Smooth muscle cell (in vitro differentiated cells): Measurements from ENCODE around the gene ADH6. TPM values are rescaled to one million over a fixed set of nuclear protein-coding genes. Genes with fewer than 3 reads are reported as not detected.

ENCODE experiments used
- polyA plus RNA-seq: library from polyadenylated mRNA; unstranded; fragments of >200 nt; fragmentation: Nextera tagmentation; extraction: Ambion mirVana; gene quantifications from 2 replicates; pipeline ENCODE4 v1.2.1, GENCODE V29; 2016
- total RNA-seq: library from RNA; depleted of rRNA; stranded (reverse); fragments of >200 nt; gene quantifications from 2 replicates; pipeline ENCODE4 v1.2.3, GENCODE V29; 2014

Gene ADH6
- total and polyA plus RNA-seq, 2 experiments from 2014 or later: 0.15 TPM; not detected in 1

Other genes starting within 250 kb of the ADH6 start
- 57.9 and 73.3 TPM in 2 replicates for gene METAP1, start 223.5 kb downstream of the ADH6 start, total RNA-seq
- 19.1 and 33.0 TPM in 2 replicates for gene METAP1, start 223.5 kb downstream of the ADH6 start, polyA plus RNA-seq
- gene ADH5, start 130.5 kb downstream of the ADH6 start, total RNA-seq: 128 and 132 TPM in 2 replicates
- gene ADH5, start 130.5 kb downstream of the ADH6 start, polyA plus RNA-seq: 137 and 150 TPM in 2 replicates
- gene ADH4, start 74.9 kb downstream of the ADH6 start, total RNA-seq: not detected in 2 replicates
- not detected in 2 replicates for gene ADH4, start 74.9 kb downstream of the ADH6 start, polyA plus RNA-seq
- not detected in 2 replicates for gene ADH1A, start 71.7 kb upstream of the ADH6 start, total RNA-seq
- gene ADH1A, start 71.7 kb upstream of the ADH6 start, polyA plus RNA-seq: not detected in 2 replicates
- not detected in 2 replicates for gene ADH1B, start 102.2 kb upstream of the ADH6 start, total RNA-seq
- not detected in 2 replicates for gene ADH1B, start 102.2 kb upstream of the ADH6 start, polyA plus RNA-seq
- not detected in 2 replicates for gene ADH1C, start 133.5 kb upstream of the ADH6 start, total RNA-seq
- gene ADH1C, start 133.5 kb upstream of the ADH6 start, polyA plus RNA-seq: not detected in 2 replicates
- not detected in 2 replicates for gene ADH7, start 216.1 kb upstream of the ADH6 start, total RNA-seq
- not detected in 2 replicates for gene ADH7, start 216.1 kb upstream of the ADH6 start, polyA plus RNA-seq